Stimulated activated naive CD4-positive, alpha-beta T cell (primary cell): ENCODE data around the gene PRXL2C.

Experiments used
- DNase-seq, 6 experiments: peaks; one replicate each; lab custom pipeline; 2025; lab: John Stamatoyannopoulos, UW

PRXL2C gene

GRCh38 chr9:96612105-96612965 is 42.8 kb downstream of the PRXL2C start:
- no peak for DNase-seq

GRCh38 chr9:96611302-96611701 is 43.8 kb downstream of the PRXL2C start:
- no peak for DNase-seq

GRCh38 chr9:96609732-96610131 is 45.4 kb downstream of the PRXL2C start:
- no peak for DNase-seq

GRCh38 chr9:96607971-96608370 is 47.1 kb downstream of the PRXL2C start:
- DNase-seq: no peak

GRCh38 chr9:96605328-96605727 is 49.8 kb downstream of the PRXL2C start:
- DNase-seq: no peak

- DNase-seq: no peak
Measured at GRCh38 chr9:96604004-96604319, 51.2 kb downstream of the PRXL2C start.

GRCh38 chr9:96603305-96604003 is 51.7 kb downstream of the PRXL2C start:
- DNase-seq: no peak

- no peak for DNase-seq
Measured at GRCh38 chr9:96599298-96599697, 55.8 kb downstream of the PRXL2C start.

- DNase-seq: no peak
Measured at GRCh38 chr9:96596601-96597111, 58.5 kb downstream of the PRXL2C start.
